Stimulated activated CD8-positive, alpha-beta memory T cell treated with anti-CD3 and anti-CD28 coated beads, Interleukin-15, amount 100 ng/mL, for 48 hours (primary cell): ENCODE data around the gene DNAJC22.
"Not testable (repeated sequence)": the region's sequence is repeated elsewhere in the genome, so short reads cannot be mapped to it uniquely, and the experiment has no call there.

Experiments
- DNase-seq, 2 donors: peaks; one replicate each; pipeline ENCODE4 v3.0.0-alpha.2; 2020; ENCODE audit warnings: low read depth in 2 of 2

DNAJC22 gene

GRCh38 chr12:49370539-49370938 is 23.9 kb downstream of the DNAJC22 start:
- no peak for DNase-seq

- DNase-seq = no peak
Measured at GRCh38 chr12:49375406-49375805, 28.7 kb downstream of the DNAJC22 start.

- no peak for DNase-seq
Measured at GRCh38 chr12:49377386-49377785, 30.7 kb downstream of the DNAJC22 start.

GRCh38 chr12:49380184-49380583 is 33.5 kb downstream of the DNAJC22 start:
- DNase-seq = not testable (repeated sequence)

- DNase-seq = peak; percentile 49 to 57
Measured at GRCh38 chr12:49388682-49389386, 42.1 kb downstream of the DNAJC22 start.

GRCh38 chr12:49389387-49389703 is 42.7 kb downstream of the DNAJC22 start:
- DNase-seq = no peak

GRCh38 chr12:49397000-49397399 is 50.3 kb downstream of the DNAJC22 start:
- DNase-seq = no peak

GRCh38 chr12:49400304-49400703 is 53.6 kb downstream of the DNAJC22 start:
- DNase-seq = no peak
